Nephron progenitor cell (in vitro differentiated cells): ENCODE results near the gene ATP9B.
A peak's percentile ranks its signal among the peaks of the same experiment; 100 is the strongest.

Experiments
- DNase-seq: peaks from one replicate; pipeline ENCODE4 v3.0.0; 2021
- H3K27ac Mint-ChIP-seq: 2 replicates; pipeline ENCODE4 v1.8.0; 2021; ENCODE audit warnings: mild to moderate bottlenecking, moderate library complexity, mixed read lengths
- H3K27me3 Mint-ChIP-seq: 2 replicates; pipeline ENCODE4 v1.8.0; 2021; ENCODE audit warnings: mild to moderate bottlenecking, low read depth, mixed read lengths; ENCODE audit not compliant: poor library complexity
- H3K36me3 Mint-ChIP-seq: 2 replicates; pipeline ENCODE4 v1.8.0; 2021; ENCODE audit warnings: low read depth, mixed read lengths
- H3K4me1 Mint-ChIP-seq: 2 replicates; pipeline ENCODE4 v1.8.0; 2021; ENCODE audit warnings: mixed read lengths
- H3K4me3 Mint-ChIP-seq: 2 replicates; pipeline ENCODE4 v1.8.0; 2021; ENCODE audit warnings: mild to moderate bottlenecking, moderate library complexity, mixed read lengths
- H3K9me3 Mint-ChIP-seq: 2 replicates; pipeline ENCODE4 v1.8.0; 2021; ENCODE audit warnings: mild to moderate bottlenecking, moderate library complexity, mixed read lengths
- TF ChIP-seq, protein P1 (sequence below): fragments of 200-600 bp; sonication (generic); IDR thresholded peaks from 2 replicates; pipeline ENCODE4 v1.5.0; 2021; ENCODE audit warnings: antibody characterized with exemption

ATP9B gene

GRCh38 chr18:79339094-79339908 lies 270.1 kb downstream of the ATP9B start:
- H3K27ac Mint-ChIP-seq = no peak overlapping the region
- TF ChIP-seq, protein P1, sequence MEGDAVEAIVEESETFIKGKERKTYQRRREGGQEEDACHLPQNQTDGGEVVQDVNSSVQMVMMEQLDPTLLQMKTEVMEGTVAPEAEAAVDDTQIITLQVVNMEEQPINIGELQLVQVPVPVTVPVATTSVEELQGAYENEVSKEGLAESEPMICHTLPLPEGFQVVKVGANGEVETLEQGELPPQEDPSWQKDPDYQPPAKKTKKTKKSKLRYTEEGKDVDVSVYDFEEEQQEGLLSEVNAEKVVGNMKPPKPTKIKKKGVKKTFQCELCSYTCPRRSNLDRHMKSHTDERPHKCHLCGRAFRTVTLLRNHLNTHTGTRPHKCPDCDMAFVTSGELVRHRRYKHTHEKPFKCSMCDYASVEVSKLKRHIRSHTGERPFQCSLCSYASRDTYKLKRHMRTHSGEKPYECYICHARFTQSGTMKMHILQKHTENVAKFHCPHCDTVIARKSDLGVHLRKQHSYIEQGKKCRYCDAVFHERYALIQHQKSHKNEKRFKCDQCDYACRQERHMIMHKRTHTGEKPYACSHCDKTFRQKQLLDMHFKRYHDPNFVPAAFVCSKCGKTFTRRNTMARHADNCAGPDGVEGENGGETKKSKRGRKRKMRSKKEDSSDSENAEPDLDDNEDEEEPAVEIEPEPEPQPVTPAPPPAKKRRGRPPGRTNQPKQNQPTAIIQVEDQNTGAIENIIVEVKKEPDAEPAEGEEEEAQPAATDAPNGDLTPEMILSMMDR = no peak
- no peak for DNase-seq
- no peak overlapping the region for H3K4me3 Mint-ChIP-seq
- H3K9me3 Mint-ChIP-seq = no peaks in the 10 kb centered on the region
- no peaks in the 10 kb centered on the region for H3K27me3 Mint-ChIP-seq
- peaks cover 30% of the 10 kb centered on the region for H3K36me3 Mint-ChIP-seq
- H3K4me1 Mint-ChIP-seq = no peaks in the 10 kb centered on the region

GRCh38 chr18:79343567-79344207 lies 274.5 kb downstream of the ATP9B start:
- Mint-ChIP-seq H3K4me3 (no peak overlapping the region), H3K9me3 (no peaks in the 10 kb centered on the region), H3K36me3 (peaks cover 53% of the 10 kb centered on the region), H3K27me3 (peaks cover 5% of the 10 kb centered on the region), H3K27ac (no peak overlapping the region), H3K4me1 (no peaks in the 10 kb centered on the region)
- DNase-seq = no peak
- TF ChIP-seq, protein P1 = no peak

- TF ChIP-seq, protein P1 = no peak
- Mint-ChIP-seq H3K4me3 (no peak overlapping the region), H3K36me3 (peaks cover 48% of the 10 kb centered on the region), H3K9me3 (no peaks in the 10 kb centered on the region), H3K27me3 (peaks cover 5% of the 10 kb centered on the region), H3K4me1 (no peaks in the 10 kb centered on the region), H3K27ac (peak overlapping the region; percentile 68)
- no peak for DNase-seq
These were observed 275.0 kb downstream of the ATP9B start for GRCh38 chr18:79344208-79344581.

DNA sequence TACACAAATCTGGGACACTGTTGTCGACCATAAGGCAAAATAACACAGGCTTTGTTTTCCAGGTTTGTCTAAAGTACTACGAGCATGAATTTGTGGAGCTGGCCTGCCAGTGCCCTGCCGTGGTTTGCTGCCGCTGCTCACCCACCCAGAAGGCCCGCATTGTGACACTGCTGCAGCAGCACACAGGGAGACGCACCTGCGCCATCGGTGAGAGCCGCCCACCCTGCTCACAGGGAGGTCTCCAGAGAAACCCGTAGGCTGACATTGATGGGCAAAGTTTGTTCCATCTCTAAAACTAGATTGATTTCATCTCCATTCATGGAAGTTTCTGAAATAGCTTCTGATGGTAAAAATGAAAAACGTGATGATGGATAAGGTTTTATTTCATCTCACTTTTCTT lies 276.2 kb downstream of the ATP9B start:
- H3K9me3 Mint-ChIP-seq = no peaks in the 10 kb centered on the region
- peaks cover 5% of the 10 kb centered on the region for H3K27me3 Mint-ChIP-seq
- no peak for DNase-seq
- no peak overlapping the region for H3K4me3 Mint-ChIP-seq
- peaks cover 44% of the 10 kb centered on the region for H3K36me3 Mint-ChIP-seq
- H3K4me1 Mint-ChIP-seq = no peaks in the 10 kb centered on the region
- H3K27ac Mint-ChIP-seq = no peak overlapping the region
- TF ChIP-seq, protein P1 = no peak

- no peak for DNase-seq
- Mint-ChIP-seq H3K27me3 (peaks cover 5% of the 10 kb centered on the region), H3K4me3 (no peak overlapping the region), H3K9me3 (no peaks in the 10 kb centered on the region), H3K36me3 (peaks cover 45% of the 10 kb centered on the region), H3K4me1 (no peaks in the 10 kb centered on the region), H3K27ac (no peak overlapping the region)
- TF ChIP-seq, protein P1 = no peak
These were observed 276.8 kb downstream of the ATP9B start for GRCh38 chr18:79345981-79346380.
